Lower leg skin (tissue), 4 donors: ENCODE results near the gene KRT80. TPM values are rescaled to one million over a fixed set of nuclear protein-coding genes. Genes with fewer than 3 reads are reported as not detected.

ENCODE experiments used
- DNase-seq, 2 donors: peaks; one replicate each; pipeline ENCODE4 v3.0.0-alpha.2; 2019; ENCODE audit warnings: low spot score in 2 of 2
- H3K4me3 ChIP-seq: fragments of 200-600 bp; sonication (generic); 2 replicates; pipeline ENCODE4 v1.5.1; 2017; ENCODE audit warnings: mild to moderate bottlenecking, low read depth; ENCODE audit not compliant: poor library complexity, severe bottlenecking
- POLR2A ChIP-seq, 2 donors: fragments of 450-650 bp; IDR thresholded peaks; one replicate each; pipeline ENCODE4 v1.6.1; 2016 to 2017; ENCODE audit warnings: antibody characterized with exemption in 2 of 2, mild to moderate bottlenecking in 1 of 2, moderate library complexity in 1 of 2
- WGBS, 2 donors: methylation state at CpG; one replicate each; pipeline ENCODE4 v1.1.5; 2018; 5-methylcytosine and 5-hydroxymethylcytosine counted together
- intact Hi-C: fragments of 100-400 bp; cut with DNase I; formaldehyde crosslinking; loops from one replicate; pipeline ENCODE4 v1.15.0; 2023; ENCODE audit warnings: low total_unique reads
- total RNA-seq, 4 donors: library from RNA; depleted of rRNA; stranded (reverse); fragments of >200 nt; gene quantifications; one replicate each; pipeline ENCODE4 v1.1.0, GENCODE V29; 2016
- TF ChIP-seq, protein P1 (sequence below), 3 donors: fragments of 450-650 bp; IDR thresholded peaks; one replicate each; pipeline ENCODE4 v1.5.1; 2016; ENCODE audit warnings: antibody characterized with exemption in 3 of 3, mild to moderate bottlenecking in 3 of 3, moderate library complexity in 2 of 3

KRT80 gene
- total RNA-seq, 4 donors from 2014 or later, result 269 to 349 (median 275) TPM

DNA sequence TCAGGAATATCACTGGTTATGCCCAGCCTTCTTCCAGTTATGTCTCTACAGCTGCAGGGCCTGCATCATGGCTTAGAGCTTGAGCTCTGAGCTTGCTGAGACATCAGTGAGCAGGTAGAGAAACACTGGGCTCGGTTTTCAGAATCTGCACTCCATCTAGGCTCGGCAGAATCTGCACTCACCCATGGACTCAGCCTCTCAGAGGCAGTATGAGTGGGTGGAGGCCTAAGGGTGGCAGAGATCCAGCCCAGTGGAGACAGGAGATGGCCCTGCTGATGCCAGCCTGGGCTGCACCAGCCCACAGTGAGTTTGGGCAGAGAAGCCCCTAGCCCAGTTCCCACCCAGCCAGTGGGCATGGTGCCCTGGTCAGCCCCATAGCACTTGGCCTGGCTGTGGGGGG, 12.8 kb downstream of the KRT80 start:
- H3K4me3 ChIP-seq, result no peak overlapping the region
- intact Hi-C loops, result no loop called here
- 43 to 44% methylated on average over 2 of the region's 2 CpGs for WGBS, 2 donors
- DNase-seq, result no peak
- no peak for TF ChIP-seq POLR2A (IDR thresholded peaks at IDR 0.05)
- TF ChIP-seq, protein P1, sequence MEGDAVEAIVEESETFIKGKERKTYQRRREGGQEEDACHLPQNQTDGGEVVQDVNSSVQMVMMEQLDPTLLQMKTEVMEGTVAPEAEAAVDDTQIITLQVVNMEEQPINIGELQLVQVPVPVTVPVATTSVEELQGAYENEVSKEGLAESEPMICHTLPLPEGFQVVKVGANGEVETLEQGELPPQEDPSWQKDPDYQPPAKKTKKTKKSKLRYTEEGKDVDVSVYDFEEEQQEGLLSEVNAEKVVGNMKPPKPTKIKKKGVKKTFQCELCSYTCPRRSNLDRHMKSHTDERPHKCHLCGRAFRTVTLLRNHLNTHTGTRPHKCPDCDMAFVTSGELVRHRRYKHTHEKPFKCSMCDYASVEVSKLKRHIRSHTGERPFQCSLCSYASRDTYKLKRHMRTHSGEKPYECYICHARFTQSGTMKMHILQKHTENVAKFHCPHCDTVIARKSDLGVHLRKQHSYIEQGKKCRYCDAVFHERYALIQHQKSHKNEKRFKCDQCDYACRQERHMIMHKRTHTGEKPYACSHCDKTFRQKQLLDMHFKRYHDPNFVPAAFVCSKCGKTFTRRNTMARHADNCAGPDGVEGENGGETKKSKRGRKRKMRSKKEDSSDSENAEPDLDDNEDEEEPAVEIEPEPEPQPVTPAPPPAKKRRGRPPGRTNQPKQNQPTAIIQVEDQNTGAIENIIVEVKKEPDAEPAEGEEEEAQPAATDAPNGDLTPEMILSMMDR (IDR thresholded peaks at IDR 0.05), result no peak

DNA sequence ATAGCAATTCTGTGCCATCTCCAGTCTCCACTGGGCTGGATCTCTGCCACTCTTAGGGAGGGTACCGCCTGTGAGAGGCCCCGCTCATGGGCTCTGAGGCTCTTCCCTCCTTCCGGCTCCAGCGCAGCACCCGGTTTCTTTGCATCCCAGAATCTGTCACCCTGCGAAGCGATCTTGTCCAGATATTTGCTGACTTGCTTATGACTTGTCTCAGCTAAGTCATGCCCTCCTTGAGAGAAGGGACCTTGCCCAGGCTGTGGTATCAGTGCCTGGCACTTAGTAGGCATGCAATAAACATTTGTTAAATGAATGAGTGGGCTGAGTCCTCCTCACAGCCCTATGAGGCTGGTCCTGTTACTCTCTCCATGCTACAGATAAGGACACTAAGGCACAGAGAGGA, 13.4 kb downstream of the KRT80 start:
- TF ChIP-seq, protein P1 (IDR thresholded peaks at IDR 0.05), result no peak
- no peak for TF ChIP-seq POLR2A (IDR thresholded peaks at IDR 0.05)
- WGBS, 2 donors, result 82 to 92% methylated on average over 7 of the region's 7 CpGs

DNA sequence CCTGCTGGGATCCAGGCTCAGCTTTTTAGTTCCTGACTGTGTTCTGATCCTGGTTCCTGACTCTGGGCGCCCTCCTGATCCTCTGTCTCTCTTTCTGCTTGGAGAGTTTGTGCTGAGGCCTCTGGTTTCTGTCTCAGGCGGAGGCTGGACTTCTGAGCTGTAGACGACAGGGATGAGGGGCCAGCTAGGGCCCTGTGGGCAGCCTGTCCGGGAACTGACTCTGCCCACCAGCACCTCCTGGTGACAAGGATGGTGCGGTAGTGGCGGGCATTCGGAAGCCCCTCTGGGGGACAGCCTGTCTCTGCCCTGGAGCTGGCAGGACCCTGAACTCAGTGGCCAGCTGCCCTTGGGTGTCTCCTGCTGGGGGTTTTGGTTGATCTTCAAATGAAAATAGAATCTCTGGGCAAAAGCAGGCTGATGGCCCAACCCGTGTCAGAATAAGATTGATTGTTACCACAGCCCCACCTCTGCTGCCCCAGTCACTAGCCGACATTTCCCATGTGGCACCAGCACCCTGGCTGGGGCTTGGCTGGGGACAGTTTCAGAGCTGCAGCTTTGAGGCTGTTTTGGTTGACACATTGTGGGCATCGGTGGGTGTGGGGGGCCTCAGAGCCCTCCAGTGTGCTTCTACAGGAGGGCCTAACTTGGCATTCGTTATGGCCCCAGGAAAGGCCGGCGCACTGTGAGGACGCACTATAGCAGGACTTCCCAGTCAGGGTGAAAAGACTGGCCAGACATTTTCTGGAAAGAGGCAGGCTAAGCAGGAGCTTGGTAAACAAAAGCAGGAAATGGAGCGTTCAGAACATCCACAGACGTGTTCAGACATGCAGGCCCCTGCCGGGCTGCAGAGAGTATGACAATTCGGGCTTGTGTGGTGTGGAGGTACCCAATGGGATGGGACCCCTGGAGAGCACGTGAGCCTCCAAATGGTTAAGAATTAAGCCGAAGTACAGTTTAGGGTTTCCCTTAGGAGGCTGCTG, 16.2 kb downstream of the KRT80 start:
- no peak for DNase-seq
- 40 to 62% methylated on average over 17 to 20 of the region's 20 CpGs for WGBS, 2 donors
- TF ChIP-seq POLR2A (IDR thresholded peaks at IDR 0.05), result no peak
- H3K4me3 ChIP-seq, result no peak overlapping the region
- intact Hi-C loops, result no loop called here

More for the DNA sequence above, 13.4 kb downstream of the KRT80 start:
- intact Hi-C loops, result no loop called here
- no peak for DNase-seq
- no peak overlapping the region for H3K4me3 ChIP-seq

DNA sequence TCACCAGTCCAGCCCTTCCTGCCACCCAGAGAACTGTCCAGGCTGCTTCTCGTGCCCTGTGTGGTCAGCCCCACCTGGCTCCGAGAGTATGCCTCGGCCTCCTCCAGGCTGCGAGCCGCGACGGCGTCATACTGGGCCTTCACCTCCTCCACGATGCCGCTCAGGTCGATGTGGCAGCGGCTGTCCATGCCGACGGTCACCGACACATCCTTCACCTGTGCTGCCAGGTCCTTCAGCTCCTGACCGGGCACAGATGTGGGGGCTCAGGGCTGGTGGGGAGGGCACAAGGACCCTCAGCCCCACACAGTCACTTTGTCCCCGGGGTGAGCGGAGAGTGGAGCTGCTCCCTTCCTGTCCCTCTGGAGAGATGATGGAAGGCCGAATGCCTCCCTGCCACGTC, 18.3 kb downstream of the KRT80 start:
- no peak for DNase-seq
- TF ChIP-seq, protein P1 (IDR thresholded peaks at IDR 0.05), result no peak
- no peak for TF ChIP-seq POLR2A (IDR thresholded peaks at IDR 0.05)
- H3K4me3 ChIP-seq, result no peak overlapping the region

DNA sequence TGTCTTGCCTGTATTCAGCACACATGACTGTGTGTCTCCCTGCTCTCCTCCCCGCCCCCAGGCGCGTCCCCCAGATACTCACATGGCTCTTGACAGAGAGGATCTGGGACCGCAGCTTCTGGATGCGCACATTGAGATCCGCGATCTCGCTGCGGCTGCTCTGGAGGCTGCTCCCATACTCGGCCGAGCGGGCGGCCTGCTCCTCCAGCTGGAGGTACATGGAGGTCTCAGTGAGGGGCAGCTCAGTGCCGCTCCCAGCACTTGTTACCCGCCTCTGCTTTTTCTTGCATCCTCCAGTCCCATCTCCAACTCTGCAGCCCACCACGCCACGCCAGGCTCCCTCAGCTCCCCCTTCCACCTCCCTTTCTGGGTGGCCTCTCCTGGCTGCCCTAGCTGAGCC, 18.9 kb downstream of the KRT80 start:
- 96 to 98% methylated on average over 17 of the region's 17 CpGs for WGBS, 2 donors
- no peak for TF ChIP-seq POLR2A (IDR thresholded peaks at IDR 0.05)
- TF ChIP-seq, protein P1 (IDR thresholded peaks at IDR 0.05), result no peak
- H3K4me3 ChIP-seq, result no peak overlapping the region
- intact Hi-C loops, result no loop called here
- DNase-seq, result no peak

More for the DNA sequence above, 18.3 kb downstream of the KRT80 start:
- intact Hi-C loops, result no loop called here
- 95 to 96% methylated on average over 20 of the region's 20 CpGs for WGBS, 2 donors

DNA sequence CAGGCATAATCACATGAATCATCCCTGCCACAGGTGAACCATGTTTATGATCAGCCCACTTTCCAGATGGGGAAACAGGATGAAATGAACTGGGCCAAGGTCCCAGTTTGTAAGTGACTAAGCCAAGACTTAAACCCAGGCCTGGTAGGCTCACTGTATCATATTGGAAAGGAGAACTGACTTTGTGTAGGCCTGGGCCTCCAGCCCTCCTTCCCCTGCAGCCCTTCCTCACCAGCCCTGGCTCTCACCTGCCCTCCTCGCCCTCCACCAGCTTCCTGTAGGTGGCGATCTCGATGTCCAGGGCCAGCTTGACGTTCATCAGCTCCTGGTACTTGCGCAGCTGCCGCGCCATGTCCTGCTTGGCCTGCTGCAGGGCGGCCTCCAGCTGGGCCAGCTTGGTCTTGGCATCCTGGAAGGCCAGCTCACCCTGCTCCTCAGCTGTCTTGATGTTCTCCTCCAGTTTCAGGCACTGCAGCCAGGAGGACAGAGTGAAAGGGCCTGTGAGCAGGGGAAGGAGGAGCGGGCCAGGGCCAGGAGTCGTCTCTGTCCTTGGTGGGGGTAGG, 19.8 kb downstream of the KRT80 start:
- intact Hi-C loops, result no loop called here
- WGBS, 2 donors, result 75 to 82% methylated on average over 6 to 10 of the region's 10 CpGs
- no peak for DNase-seq
- no peak overlapping the region for H3K4me3 ChIP-seq
- TF ChIP-seq, protein P1 (IDR thresholded peaks at IDR 0.05), result no peak
- TF ChIP-seq POLR2A (IDR thresholded peaks at IDR 0.05), result no peak
